HG02759 (cell line): ENCODE results near the gene FAM135A.
A peak's percentile ranks its signal among the peaks of the same experiment; 100 is the strongest.

Source experiments
- ATAC-seq: cut with Tn5 transposase; IDR thresholded peaks from one replicate; pipeline ENCODE4 v1.9.1; 2021; ENCODE audit warnings: mild to moderate bottlenecking, moderate library complexity; ENCODE audit not compliant: unreplicated experiment

FAM135A gene

GRCh38 chr6:70413114-70413991 is at the start of gene FAM135A:
TSS of gene FAM135A (plus strand) at chr6:70413508. CDS start at chr6:70428343, 14,835 bp downstream.
- peak; percentile 87 for ATAC-seq

DNA sequence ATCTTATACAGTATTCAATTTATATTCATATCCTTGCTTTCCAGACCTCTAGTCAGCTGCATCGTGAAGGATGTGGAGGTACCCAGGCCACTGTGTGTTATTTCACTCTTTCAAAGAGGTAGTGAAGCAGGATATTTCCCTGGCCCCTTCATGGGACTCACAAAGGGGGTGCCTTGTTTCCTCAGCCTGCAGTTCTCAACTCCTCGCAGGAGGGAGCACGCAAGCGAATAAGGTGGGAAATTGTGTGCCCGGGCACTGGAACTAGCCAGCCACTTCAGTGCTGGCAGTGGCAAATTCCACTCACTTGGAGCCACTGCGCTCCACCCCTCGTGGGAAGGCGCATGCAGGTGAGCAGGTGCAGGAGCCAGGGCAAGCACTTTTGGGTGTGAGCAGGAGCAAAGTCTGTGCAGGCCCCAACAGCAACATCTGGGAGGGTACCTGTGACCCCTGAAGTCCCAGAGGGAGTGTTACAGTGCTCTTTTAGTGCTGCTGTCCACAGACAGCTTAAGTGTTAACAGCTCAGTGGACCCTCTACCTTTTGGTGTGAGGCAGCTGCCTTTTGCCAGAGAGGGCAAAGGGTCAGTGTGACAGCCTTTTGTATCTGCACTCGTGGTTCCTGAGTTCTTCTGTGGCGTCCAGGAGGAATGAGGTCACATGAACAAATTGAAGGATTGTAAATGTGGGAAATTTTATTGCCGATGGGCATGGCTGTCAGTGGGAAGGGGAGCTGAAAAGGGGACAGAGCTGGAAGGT is 49.4 kb upstream of the FAM135A start:
- ATAC-seq, result no peak

DNA sequence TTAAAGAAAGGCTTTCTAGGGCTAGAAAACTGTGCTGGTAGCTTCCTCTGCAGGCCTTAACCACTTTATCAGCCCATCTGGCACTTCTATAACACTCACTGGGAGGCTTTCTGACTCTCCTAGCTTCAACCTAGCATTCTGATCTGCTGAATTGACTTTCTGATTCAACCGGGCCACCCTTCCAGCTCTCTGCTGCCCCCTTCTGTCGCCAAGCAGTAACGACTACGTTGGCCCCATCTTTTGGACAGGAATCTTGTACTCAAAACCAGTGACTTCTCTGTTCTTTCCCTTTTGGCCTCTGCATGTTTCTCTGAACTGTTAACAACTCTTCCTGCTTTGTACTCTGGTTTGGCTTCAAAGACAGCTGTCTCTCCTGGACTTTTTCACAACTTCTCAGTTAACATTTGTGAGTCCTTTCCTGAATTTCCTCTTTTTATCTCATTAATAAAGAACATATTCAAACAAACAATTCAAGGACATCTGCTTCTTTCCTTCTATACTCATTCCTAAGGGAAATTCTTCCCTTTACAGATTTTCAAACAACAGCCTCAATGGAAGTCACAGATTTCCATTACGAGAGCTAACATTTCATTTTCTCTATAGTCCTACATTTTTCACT is 43.9 kb upstream of the FAM135A start:
- ATAC-seq, result peak; percentile 84

GRCh38 chr6:70370496-70370895 is 42.8 kb upstream of the FAM135A start:
- no peak for ATAC-seq

- ATAC-seq, result peak; percentile 39
These were observed 41.7 kb upstream of the FAM135A start for GRCh38 chr6:70371454-70372105.

GRCh38 chr6:70375166-70375565 is 38.1 kb upstream of the FAM135A start:
- no peak for ATAC-seq

DNA sequence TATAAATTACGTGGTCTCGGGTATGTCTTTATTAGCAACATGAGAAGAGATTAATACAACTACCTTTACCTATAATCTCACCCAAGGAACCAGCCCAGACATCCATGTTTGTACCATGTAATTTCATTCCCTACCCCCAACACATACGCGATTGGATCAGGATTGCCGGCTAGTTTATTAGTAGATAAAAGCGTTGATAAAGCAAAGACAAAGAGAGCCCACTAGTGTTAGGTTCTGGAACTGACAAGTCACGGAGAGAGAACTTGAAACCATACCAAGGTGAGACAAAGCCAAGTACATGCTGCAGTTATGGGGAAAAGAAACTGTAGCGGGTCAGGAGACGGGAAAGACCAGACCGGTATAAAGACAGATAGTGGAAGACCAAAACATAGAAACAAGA is 37.4 kb upstream of the FAM135A start:
- ATAC-seq, result no peak

DNA sequence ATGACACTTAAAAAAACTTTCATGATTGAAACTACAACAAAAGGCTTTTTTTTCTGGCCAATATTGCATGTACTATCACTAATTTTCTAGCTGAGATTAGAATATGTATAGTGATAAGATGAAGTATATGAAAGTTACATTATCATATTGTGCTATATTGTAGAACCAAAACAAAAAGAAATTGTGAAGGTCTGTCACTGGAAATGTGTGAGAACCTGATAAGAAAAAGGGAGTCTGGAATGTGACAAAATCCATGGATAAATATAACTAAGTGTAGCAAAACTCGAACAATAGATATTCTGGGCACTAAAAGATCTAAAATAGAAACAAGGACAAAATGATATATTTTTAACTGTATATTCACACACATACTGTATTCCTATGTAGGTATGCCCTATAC is 36.7 kb upstream of the FAM135A start:
- ATAC-seq, result no peak

- ATAC-seq, result no peak
These were observed 35.9 kb upstream of the FAM135A start for GRCh38 chr6:70377372-70377771.

GRCh38 chr6:70379473-70380013 is 33.8 kb upstream of the FAM135A start:
- peak; percentile 42 for ATAC-seq

DNA sequence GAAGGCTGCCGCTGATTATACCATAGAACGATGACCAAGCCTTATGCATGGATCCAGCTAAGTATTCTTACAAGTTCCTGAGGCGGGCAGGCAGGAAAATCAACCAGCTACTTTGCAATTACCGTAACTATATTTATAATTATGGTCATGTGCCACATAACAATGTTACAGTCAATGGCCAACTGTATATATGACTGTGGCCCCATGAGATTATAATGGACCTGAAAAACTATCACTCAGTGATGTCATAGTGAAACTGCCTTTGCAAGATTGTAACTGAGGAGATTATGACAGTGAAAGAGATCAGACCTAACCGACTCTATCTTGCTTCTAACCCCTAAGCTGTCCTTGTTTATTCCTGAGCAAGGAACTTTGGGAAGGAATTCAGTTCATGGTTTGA is 33.1 kb upstream of the FAM135A start:
- ATAC-seq, result peak; percentile 93

GRCh38 chr6:70380771-70381416 is 32.4 kb upstream of the FAM135A start:
- ATAC-seq, result no peak

- ATAC-seq, result no peak
These were observed 31.9 kb upstream of the FAM135A start for GRCh38 chr6:70381417-70381782.

GRCh38 chr6:70385901-70386300 is 27.4 kb upstream of the FAM135A start:
- ATAC-seq, result no peak

GRCh38 chr6:70388814-70389213 is 24.5 kb upstream of the FAM135A start:
- ATAC-seq, result no peak

DNA sequence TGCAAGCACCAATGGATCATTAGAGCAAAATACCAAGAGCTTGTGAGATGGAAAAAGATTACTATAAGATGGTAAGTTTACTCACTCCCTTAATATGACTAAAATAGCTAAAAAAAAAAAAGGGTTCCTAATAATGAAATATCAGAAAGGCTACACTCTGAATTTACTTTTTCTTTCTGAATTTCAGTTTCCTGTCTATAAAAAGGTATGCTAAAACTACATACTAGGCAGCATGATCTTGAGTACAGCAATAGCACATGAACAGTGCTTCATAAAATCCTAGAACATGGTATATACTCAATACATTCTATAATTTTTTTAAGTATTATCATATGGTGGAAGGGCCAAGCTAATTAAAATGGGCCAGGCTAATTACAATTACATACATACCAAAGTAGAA is 24.0 kb upstream of the FAM135A start:
- no peak for ATAC-seq

- ATAC-seq, result no peak
These were observed 23.2 kb upstream of the FAM135A start for GRCh38 chr6:70390067-70390466.

- no peak for ATAC-seq
These were observed 21.8 kb upstream of the FAM135A start for GRCh38 chr6:70391492-70391891.

DNA sequence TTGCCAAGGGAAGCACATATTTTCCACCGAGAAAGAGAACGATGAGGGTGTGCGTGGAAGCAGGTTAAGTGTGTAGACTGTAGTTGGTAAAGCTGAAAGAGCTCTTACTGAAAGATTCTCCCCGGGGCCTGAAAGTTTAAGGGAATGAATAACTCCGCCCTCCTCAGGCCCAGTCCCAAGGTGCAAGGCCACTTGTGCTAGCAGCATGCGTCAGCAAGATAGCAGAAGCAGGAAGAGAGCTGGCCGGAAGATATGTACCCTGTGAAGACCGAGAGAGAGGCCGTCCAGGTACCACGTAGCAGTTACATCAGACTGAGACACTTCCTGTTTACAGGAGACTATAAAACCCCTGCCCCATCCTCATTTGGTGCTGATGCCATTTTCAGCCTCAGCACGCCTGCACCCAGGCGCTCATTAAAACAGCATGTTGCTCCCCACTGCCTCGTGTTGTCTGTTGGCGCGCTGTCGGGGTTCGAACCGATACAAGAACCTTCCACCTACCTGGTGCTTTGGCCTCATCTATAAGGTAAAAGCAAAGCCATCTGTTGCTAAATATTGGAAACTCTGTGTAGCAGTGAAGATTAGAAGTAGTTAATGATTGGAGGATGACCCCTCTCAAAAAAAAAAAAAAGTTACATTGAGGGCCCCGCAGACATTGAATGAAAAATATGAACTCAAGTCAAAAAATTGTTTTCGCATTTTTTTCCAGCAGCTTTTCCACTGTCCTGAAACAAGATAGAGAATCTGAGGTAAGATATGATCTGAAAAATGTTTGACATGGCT is 18.6 kb upstream of the FAM135A start:
- no peak for ATAC-seq

GRCh38 chr6:70395301-70395672 is 18.0 kb upstream of the FAM135A start:
- no peak for ATAC-seq
